Osteoblast (primary cell): ENCODE measurements around the gene MTOR. TPM values are rescaled to one million over a fixed set of nuclear protein-coding genes. Genes with fewer than 3 reads are reported as not detected.

Experiments
- DNase-seq: peaks from one replicate; pipeline ENCODE4 v3.0.0; 2011; ENCODE audit warnings: low spot score, mixed read lengths; ENCODE audit not compliant: insufficient read length; ENCODE audit errors: missing footprints
- H2AFZ ChIP-seq: 2 replicates; pipeline ENCODE4 v1.6.0; 2011; ENCODE audit warnings: mild to moderate bottlenecking, low read length
- H3K27ac ChIP-seq: 2 replicates; pipeline ENCODE4 v1.5.1; 2011; ENCODE audit warnings: mild to moderate bottlenecking, low read depth, low read length, moderate library complexity
- H3K27me3 ChIP-seq: 2 replicates; pipeline ENCODE4 v1.6.0; 2012; ENCODE audit warnings: mild to moderate bottlenecking, control low read depth, inconsistent platforms, low read length, moderate library complexity; ENCODE audit not compliant: insufficient read depth
- H3K36me3 ChIP-seq: 2 replicates; pipeline ENCODE4 v1.5.1; 2011; ENCODE audit warnings: mild to moderate bottlenecking, low read length, control low read depth, moderate library complexity; ENCODE audit not compliant: insufficient read depth
- H3K4me1 ChIP-seq: 2 replicates; pipeline ENCODE4 v1.5.1; 2011; ENCODE audit warnings: mild to moderate bottlenecking, low read length, control low read depth, moderate library complexity; ENCODE audit not compliant: insufficient read depth
- H3K4me2 ChIP-seq: 2 replicates; pipeline ENCODE4 v1.6.0; 2011; ENCODE audit warnings: mild to moderate bottlenecking, low read length; ENCODE audit not compliant: insufficient read depth
- H3K4me3 ChIP-seq: fragments of 200-600 bp; sonication (generic); 3 replicates; pipeline ENCODE4 v1.5.1; 2012; ENCODE audit warnings: mild to moderate bottlenecking, low read length, inconsistent platforms; ENCODE audit not compliant: insufficient read depth
- H3K79me2 ChIP-seq: 2 replicates; pipeline ENCODE4 v1.6.0; 2012; ENCODE audit warnings: mild to moderate bottlenecking, low read length, control low read depth, inconsistent platforms; ENCODE audit not compliant: insufficient read depth
- H3K9me3 ChIP-seq: 2 replicates; pipeline ENCODE4 v1.5.1; 2011; ENCODE audit warnings: low read depth, low read length, control low read depth
- H4K20me1 ChIP-seq: 2 replicates; pipeline ENCODE4 v1.6.0; 2012; ENCODE audit warnings: mild to moderate bottlenecking, low read length, control low read depth; ENCODE audit not compliant: insufficient read depth
- total RNA-seq: library from RNA; depleted of rRNA; stranded (reverse); fragments of >200 nt; gene quantifications from 2 replicates; pipeline ENCODE4 v1.2.3, GENCODE V29; 2012
- TF ChIP-seq, protein P1 (sequence below): IDR thresholded peaks from 2 replicates; pipeline ENCODE4 v1.5.1; 2011; ENCODE audit warnings: mild to moderate bottlenecking, low read depth, low read length, moderate library complexity; ENCODE audit errors: extremely low read depth

The MTOR gene
- total RNA-seq, 1 donor, result 34.0 TPM

DNA sequence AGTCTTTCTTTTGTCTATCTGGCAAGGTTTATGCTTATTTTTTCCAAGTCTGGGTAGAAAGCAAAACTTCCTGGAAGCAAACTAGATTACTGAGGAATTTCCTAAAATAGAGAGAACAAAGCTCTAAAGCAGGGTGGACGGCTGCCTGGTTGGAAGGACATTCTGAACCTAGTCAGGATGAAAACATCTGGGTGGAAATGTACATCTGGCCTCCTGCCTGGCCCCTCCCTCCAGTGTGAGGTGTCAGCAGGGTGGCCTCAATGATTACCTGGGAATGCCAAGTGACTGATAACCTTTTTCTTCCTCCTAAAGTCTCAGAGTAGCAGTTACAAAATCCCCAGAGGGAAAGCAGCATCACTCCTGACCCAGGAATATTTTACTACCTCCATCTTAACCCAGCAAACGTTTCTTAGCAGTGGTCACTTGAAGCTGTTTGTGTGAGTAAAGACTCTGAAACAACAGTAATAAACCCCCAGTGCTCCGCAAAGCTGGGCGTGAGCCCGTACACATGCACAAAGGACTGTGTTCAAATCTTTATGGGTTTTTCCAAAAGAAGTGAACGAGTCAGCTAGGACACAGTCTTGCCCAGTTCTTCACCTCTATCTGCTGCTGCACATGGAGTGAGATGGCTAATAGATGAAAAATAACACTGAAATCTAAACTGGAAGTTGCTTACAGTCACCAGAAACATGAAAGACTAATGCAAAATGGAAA is 54.3 kb downstream of the MTOR start:
- no peak overlapping the region for H3K4me2 ChIP-seq
- no peak overlapping the region for H3K27ac ChIP-seq
- TF ChIP-seq, protein P1, sequence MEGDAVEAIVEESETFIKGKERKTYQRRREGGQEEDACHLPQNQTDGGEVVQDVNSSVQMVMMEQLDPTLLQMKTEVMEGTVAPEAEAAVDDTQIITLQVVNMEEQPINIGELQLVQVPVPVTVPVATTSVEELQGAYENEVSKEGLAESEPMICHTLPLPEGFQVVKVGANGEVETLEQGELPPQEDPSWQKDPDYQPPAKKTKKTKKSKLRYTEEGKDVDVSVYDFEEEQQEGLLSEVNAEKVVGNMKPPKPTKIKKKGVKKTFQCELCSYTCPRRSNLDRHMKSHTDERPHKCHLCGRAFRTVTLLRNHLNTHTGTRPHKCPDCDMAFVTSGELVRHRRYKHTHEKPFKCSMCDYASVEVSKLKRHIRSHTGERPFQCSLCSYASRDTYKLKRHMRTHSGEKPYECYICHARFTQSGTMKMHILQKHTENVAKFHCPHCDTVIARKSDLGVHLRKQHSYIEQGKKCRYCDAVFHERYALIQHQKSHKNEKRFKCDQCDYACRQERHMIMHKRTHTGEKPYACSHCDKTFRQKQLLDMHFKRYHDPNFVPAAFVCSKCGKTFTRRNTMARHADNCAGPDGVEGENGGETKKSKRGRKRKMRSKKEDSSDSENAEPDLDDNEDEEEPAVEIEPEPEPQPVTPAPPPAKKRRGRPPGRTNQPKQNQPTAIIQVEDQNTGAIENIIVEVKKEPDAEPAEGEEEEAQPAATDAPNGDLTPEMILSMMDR, result no peak
- no peak overlapping the region for H2AFZ ChIP-seq
- H3K27me3 ChIP-seq, result no peaks in the 10 kb centered on the region
- H4K20me1 ChIP-seq, result no peaks in the 10 kb centered on the region
- H3K4me3 ChIP-seq, result no peak overlapping the region
- peaks cover 66% of the 10 kb centered on the region for H3K36me3 ChIP-seq
- H3K4me1 ChIP-seq, result no peaks in the 10 kb centered on the region
- H3K79me2 ChIP-seq, result no peaks in the 10 kb centered on the region
- no peaks in the 10 kb centered on the region for H3K9me3 ChIP-seq
- no peak for DNase-seq

DNA sequence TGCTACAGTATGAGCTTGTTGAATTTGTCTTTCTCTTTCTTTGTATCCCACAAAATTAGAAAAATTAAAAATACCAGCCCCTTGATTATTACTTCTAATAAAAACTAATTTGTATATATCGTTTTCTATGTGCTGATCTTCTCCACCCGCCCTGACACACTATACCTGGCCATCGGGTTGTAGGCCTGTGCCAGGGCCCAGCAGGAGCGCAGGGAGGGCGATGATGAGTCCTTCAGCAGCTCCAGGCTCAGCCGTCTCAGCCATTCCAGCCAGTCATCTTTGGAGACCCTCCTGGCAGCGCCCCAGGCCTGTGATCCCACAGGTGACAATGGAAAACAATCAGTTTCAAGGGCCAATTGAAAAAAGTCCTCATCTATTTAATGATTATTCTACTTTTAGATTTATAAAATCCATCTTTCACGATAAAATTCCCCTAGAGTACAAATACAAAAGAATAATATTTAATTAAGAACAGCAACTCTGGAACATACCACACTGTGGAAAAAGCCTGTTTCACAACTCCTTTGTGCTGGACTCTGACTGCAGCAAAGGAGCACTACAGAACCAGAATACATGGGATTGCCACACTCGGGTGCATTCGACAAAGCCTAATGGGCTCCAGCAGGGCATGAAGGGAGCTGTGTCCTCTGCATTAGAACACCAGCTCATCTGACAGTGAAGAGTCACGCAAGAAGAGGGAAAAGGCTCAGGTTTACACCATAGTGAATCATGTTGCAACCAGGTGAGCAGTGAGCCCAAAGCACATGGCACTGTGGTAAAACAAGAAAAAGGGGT is 57.8 kb downstream of the MTOR start:
- H3K4me3 ChIP-seq, result no peak overlapping the region
- DNase-seq, result no peak
- H2AFZ ChIP-seq, result no peak overlapping the region
- no peaks in the 10 kb centered on the region for H3K9me3 ChIP-seq
- no peaks in the 10 kb centered on the region for H3K27me3 ChIP-seq
- H3K4me1 ChIP-seq, result no peaks in the 10 kb centered on the region
- no peaks in the 10 kb centered on the region for H3K79me2 ChIP-seq
- H3K4me2 ChIP-seq, result no peak overlapping the region
- TF ChIP-seq, protein P1, result no peak
- peaks cover 43% of the 10 kb centered on the region for H3K36me3 ChIP-seq
- H4K20me1 ChIP-seq, result no peaks in the 10 kb centered on the region
- H3K27ac ChIP-seq, result no peak overlapping the region

DNA sequence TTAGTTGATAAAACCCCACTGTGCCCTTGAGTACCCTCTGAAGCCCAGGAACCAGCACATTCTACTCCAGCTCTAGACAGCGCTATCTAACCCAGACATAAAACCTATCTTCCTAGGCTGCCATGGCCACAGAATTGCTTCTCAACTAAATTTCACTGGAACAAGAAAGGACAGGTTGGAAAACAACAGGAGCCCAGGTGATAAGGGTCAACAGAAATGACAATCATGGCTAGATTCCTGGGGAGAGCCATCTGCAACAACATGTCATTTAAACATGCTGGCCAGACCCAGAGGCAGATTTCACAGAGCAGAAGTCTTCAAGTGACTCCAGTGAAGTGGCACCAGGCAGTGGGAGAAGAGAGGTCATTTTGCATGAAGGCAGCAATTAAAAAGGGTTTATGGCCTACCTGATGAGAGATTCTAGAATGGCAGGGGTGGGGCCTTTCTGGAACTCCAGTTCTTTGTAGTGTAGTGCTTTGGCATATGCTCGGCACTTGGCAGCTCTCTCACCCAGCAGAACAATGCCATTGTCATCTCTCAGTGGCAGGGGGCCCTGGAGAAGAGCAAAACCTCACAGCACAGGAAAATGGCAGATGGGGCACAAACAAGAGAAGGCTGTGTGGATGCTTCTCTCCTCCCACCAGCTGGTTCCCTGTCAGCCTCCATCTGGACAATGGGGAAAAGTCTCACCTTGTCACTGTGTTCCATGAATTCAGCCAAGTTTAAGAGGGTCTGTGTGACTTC is 63.3 kb downstream of the MTOR start:
- Histone ChIP-seq H3K9me3 (no peaks in the 10 kb centered on the region), H3K4me1 (no peaks in the 10 kb centered on the region), H3K4me2 (no peak overlapping the region), H3K79me2 (no peaks in the 10 kb centered on the region), H3K27me3 (no peaks in the 10 kb centered on the region), H2AFZ (no peak overlapping the region), H3K4me3 (no peak overlapping the region), H3K36me3 (peaks cover 38% of the 10 kb centered on the region), H3K27ac (no peak overlapping the region), H4K20me1 (peaks cover 12% of the 10 kb centered on the region)
- DNase-seq, result no peak
- TF ChIP-seq, protein P1, result no peak
